Large intestine (tissue), 3 donors: ENCODE results near the gene PRKCE. TPM values are rescaled to one million over a fixed set of nuclear protein-coding genes. Genes with fewer than 3 reads are reported as not detected.

Source experiments
- DNase-seq, 2 donors: peaks; one replicate each; pipeline versions ENCODE4 v3.0.0 to v3.0.0-alpha.2; 2013
- H3K27ac ChIP-seq: one replicate; pipeline ENCODE4 v1.5.1; 2013; ENCODE audit warnings: low read length
- H3K27me3 ChIP-seq: 2 replicates; pipeline ENCODE4 v1.6.1; 2013; ENCODE audit warnings: low read length; ENCODE audit not compliant: control insufficient read depth, insufficient read depth
- H3K36me3 ChIP-seq: 2 replicates; pipeline ENCODE4 v1.6.1; 2013; ENCODE audit warnings: low read length; ENCODE audit not compliant: control insufficient read depth, insufficient read depth
- H3K4me1 ChIP-seq: one replicate; pipeline ENCODE4 v1.6.1; 2013; ENCODE audit warnings: low read length; ENCODE audit not compliant: control insufficient read depth, insufficient read depth
- H3K4me3 ChIP-seq: one replicate; pipeline ENCODE4 v1.5.1; 2013; ENCODE audit warnings: low read length
- H3K9me3 ChIP-seq: one replicate; pipeline ENCODE4 v1.6.1; 2013; ENCODE audit warnings: mild to moderate bottlenecking, low read depth, low read length, moderate library complexity; ENCODE audit not compliant: control insufficient read depth
- WGBS: methylation state at CpG from one replicate; pipeline ENCODE4 v1.1.5; 2013; ENCODE audit warnings: low lambda C conversion rate; ENCODE audit not compliant: insufficient coverage; 5-methylcytosine and 5-hydroxymethylcytosine counted together
- polyA plus RNA-seq: library from polyadenylated mRNA; unstranded; fragments of 120-200 nt; gene quantifications from one replicate; pipeline ENCODE4 v1.2.1, GENCODE V29; 2013

PRKCE gene
- polyA plus RNA-seq, 1 donor: 13.0 TPM

GRCh38 chr2:45614330-45614729 lies 37.1 kb upstream of the PRKCE start:
- no peaks in the 10 kb centered on the region for H3K9me3 ChIP-seq
- H3K27me3 ChIP-seq: no peaks in the 10 kb centered on the region
- H3K4me1 ChIP-seq: peaks cover 6% of the 10 kb centered on the region
- WGBS: no CpG with 5 or more reads among the region's 1 CpG
- DNase-seq: no peak
- H3K27ac ChIP-seq: no peak overlapping the region
- H3K4me3 ChIP-seq: no peak overlapping the region
- no peaks in the 10 kb centered on the region for H3K36me3 ChIP-seq

DNA sequence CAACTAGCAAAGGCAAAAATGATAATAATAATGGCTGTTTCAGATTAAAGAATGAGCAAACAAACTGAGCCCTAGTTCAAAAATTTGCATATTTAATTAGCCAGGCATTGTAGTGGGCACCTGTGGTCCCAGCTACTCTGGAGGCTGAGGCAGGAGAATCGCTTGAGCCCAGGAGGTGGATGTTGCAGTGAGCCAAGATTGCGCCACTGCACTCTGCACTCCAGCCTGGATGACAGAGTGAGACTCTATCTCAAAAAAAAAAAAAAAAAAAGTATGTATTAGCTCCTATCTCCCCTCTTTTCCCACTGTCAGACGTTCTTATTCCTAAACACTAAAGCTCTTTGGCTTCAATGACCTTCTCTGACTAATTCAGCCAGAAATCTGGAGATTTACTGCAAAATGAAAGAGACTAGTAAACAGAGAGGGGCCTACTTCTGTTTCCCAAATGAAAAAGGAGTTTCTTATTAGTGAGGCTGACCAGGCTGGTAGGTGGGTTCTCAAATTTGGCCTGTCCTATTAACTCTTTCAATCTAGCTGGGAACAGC lies 36.5 kb upstream of the PRKCE start:
- H3K4me1 ChIP-seq: peaks cover 6% of the 10 kb centered on the region
- DNase-seq: no peak
- H3K9me3 ChIP-seq: no peaks in the 10 kb centered on the region
- WGBS: no CpG with 5 or more reads among the region's 3 CpGs
- H3K27me3 ChIP-seq: no peaks in the 10 kb centered on the region
- H3K4me3 ChIP-seq: no peak overlapping the region
- H3K36me3 ChIP-seq: no peaks in the 10 kb centered on the region
- no peak overlapping the region for H3K27ac ChIP-seq

- Histone ChIP-seq H3K27ac (no peak overlapping the region), H3K4me3 (no peak overlapping the region), H3K27me3 (no peaks in the 10 kb centered on the region), H3K36me3 (no peaks in the 10 kb centered on the region), H3K4me1 (peaks cover 3% of the 10 kb centered on the region), H3K9me3 (no peaks in the 10 kb centered on the region)
- no peak for DNase-seq
- WGBS: 75% methylated on average over 1 of the region's 4 CpGs
Observed at GRCh38 chr2:45616658-45617411, 34.6 kb upstream of the PRKCE start.

DNA sequence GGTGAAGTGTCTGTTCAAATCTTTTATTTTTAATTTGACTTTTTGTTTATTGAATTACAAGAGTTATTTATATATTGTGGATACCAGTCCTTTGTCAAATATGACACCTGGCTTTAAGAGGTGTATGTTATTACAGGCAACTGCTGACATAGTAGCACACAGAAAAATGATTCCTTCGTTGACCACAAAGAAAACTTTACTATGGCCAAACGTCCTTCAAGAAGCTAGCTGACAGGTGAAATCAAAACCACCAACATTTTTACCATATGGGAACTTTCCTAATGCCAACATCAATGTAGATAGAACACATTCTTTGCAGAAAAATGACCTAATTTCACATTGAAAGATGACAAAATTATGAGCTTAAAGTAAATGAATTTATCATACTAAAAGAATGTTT lies 34.0 kb upstream of the PRKCE start:
- Histone ChIP-seq H3K36me3 (no peaks in the 10 kb centered on the region), H3K27ac (no peak overlapping the region), H3K27me3 (no peaks in the 10 kb centered on the region), H3K4me3 (no peak overlapping the region), H3K9me3 (no peaks in the 10 kb centered on the region), H3K4me1 (no peaks in the 10 kb centered on the region)
- no peak for DNase-seq
- 40% methylated on average over 1 of the region's 2 CpGs for WGBS

- no peaks in the 10 kb centered on the region for H3K4me1 ChIP-seq
- H3K27ac ChIP-seq: no peak overlapping the region
- no peak for DNase-seq
- WGBS: 100% methylated on average over 2 of the region's 6 CpGs
- no peaks in the 10 kb centered on the region for H3K9me3 ChIP-seq
- no peaks in the 10 kb centered on the region for H3K36me3 ChIP-seq
- H3K27me3 ChIP-seq: no peaks in the 10 kb centered on the region
- no peak overlapping the region for H3K4me3 ChIP-seq
Observed at GRCh38 chr2:45622336-45623075, 29.0 kb upstream of the PRKCE start.

- Histone ChIP-seq H3K27ac (no peak overlapping the region), H3K4me3 (no peak overlapping the region), H3K9me3 (no peaks in the 10 kb centered on the region), H3K4me1 (no peaks in the 10 kb centered on the region), H3K36me3 (no peaks in the 10 kb centered on the region), H3K27me3 (peaks cover 2% of the 10 kb centered on the region)
- WGBS: no CpG with 5 or more reads among the region's 3 CpGs
- no peak for DNase-seq
Observed at GRCh38 chr2:45623098-45623497, 28.4 kb upstream of the PRKCE start.

DNA sequence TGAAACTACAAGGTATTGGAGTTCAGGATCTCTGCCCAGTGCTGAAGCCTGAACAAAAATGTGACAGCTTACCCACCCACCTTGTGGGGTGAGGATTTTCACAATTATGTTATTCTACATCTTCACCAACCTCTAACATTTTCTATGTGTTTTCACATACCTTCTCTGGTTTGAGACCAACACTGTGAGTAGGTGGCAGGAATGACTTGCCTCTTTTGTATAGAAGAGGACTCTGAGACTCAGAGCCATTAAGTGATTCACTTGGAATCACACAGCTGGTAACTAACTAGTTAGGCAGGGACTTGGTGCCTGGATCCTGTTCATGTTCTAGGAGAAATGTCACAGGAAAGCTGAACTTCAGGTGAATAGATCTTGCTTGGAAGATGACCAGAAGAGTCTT lies 25.7 kb upstream of the PRKCE start:
- H3K36me3 ChIP-seq: no peaks in the 10 kb centered on the region
- peaks cover 2% of the 10 kb centered on the region for H3K27me3 ChIP-seq
- no peaks in the 10 kb centered on the region for H3K9me3 ChIP-seq
- no peak overlapping the region for H3K4me3 ChIP-seq
- DNase-seq: no peak
- no peak overlapping the region for H3K27ac ChIP-seq
- no peaks in the 10 kb centered on the region for H3K4me1 ChIP-seq

DNA sequence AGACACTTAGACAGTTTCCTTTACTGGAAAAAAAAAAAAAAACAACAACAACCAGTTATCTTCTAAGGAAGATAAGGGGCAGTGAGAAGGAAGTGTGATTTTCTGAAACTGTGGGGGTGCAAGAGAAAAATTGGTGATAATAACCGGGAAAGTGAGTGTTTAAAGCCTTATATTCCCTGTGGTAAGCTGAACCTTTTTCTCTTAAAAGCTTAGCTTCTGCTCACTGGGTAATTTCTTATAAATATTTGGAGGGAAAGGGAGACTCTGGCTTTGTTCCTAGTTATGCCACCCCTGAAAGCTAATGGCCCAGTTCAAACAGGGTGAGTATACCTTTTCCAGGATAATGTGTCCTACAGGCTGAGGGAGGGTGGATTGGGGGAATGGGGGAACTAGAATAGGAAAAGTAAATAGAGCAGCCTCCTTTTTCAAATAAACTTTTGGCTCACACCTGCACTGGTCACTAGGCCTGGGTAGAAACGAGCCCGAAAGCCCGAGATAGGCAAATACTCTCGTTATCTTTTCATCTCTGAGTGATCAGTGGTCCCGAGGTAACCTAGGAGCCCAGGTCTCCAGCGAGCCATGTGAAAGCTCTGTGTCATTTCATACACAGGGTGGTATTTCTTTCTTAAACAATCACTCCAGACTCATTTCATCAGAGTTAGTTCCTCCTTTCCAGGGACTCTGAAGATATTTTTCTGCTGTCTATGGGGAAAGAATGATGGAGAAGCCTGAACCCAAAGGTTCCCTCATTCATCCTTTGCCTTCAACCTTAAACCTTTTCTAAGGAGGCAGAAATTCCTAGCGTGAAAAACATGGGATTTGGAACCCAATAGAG lies 24.9 kb upstream of the PRKCE start:
- Histone ChIP-seq H3K36me3 (no peaks in the 10 kb centered on the region), H3K4me3 (no peak overlapping the region), H3K4me1 (no peaks in the 10 kb centered on the region), H3K27ac (no peak overlapping the region), H3K9me3 (no peaks in the 10 kb centered on the region), H3K27me3 (peaks cover 2% of the 10 kb centered on the region)
- 80% methylated on average over 1 of the region's 8 CpGs for WGBS
- DNase-seq: no peak

- Histone ChIP-seq H3K27me3 (peaks cover 2% of the 10 kb centered on the region), H3K4me1 (no peaks in the 10 kb centered on the region), H3K9me3 (no peaks in the 10 kb centered on the region), H3K36me3 (no peaks in the 10 kb centered on the region), H3K27ac (no peak overlapping the region), H3K4me3 (no peak overlapping the region)
- no CpG with 5 or more reads among the region's 1 CpG for WGBS
- no peak for DNase-seq
Observed at GRCh38 chr2:45627911-45628310, 23.6 kb upstream of the PRKCE start.

GRCh38 chr2:45629971-45630370 lies 21.5 kb upstream of the PRKCE start:
- Histone ChIP-seq H3K9me3 (no peaks in the 10 kb centered on the region), H3K27ac (no peak overlapping the region), H3K36me3 (no peaks in the 10 kb centered on the region), H3K4me1 (no peaks in the 10 kb centered on the region), H3K27me3 (peaks cover 2% of the 10 kb centered on the region), H3K4me3 (no peak overlapping the region)
- DNase-seq: no peak
- no CpG with 5 or more reads among the region's 1 CpG for WGBS
